GM18505 (cell line): ENCODE measurements around the gene TAS2R40.

Experiments used
- ATAC-seq: cut with Tn5 transposase; IDR thresholded peaks from one replicate; pipeline ENCODE4 v1.9.1; 2021; ENCODE audit not compliant: unreplicated experiment
- POLR2A ChIP-seq: IDR thresholded peaks from 4 replicates; pipeline ENCODE4 v1.6.1; 2011; ENCODE audit warnings: borderline replicate concordance; ENCODE audit not compliant: insufficient read depth, insufficient read length; ENCODE audit errors: extremely low read depth

Gene TAS2R40

DNA sequence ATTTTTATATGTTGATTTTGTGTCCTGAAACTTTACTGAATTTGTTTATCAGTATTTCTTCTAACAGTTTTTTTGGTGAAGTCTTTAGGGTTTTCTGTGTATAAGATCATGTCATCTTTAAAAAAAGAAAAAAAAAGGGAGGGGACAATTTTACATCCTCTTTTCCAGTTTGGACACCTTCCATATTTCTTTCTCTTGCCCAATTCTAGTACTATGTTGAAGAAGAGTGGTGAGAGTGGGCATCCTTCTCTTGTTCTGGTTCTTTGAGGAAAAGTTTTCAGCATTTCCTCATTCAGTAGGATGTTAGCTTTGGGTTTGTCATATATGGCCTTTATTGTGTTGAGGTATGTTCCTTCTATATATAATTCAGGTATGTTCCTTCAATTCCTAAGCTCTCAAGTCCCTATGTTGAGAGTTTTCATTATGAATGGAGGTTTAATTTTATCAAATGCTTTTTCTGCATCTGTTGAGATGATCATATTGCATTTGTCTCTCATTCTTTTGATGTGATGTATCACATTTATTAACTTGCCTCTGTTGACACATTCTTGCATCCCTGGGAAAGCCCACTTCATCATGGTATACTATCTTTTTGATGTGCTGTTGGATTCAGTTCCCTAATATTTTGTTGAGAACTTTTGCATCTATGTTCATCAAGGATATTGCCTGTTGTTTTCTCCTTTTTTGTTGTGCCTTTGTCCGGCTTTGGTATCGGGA, 12.1 kb downstream of the TAS2R40 start:
- no peak for TF ChIP-seq POLR2A

GRCh38 chr7:143234533-143234875, 12.7 kb downstream of the TAS2R40 start:
- no peak for TF ChIP-seq POLR2A
- ATAC-seq: no peak

More for the DNA sequence above, 12.1 kb downstream of the TAS2R40 start:
- ATAC-seq: no peak

- TF ChIP-seq POLR2A: no peak
- ATAC-seq: no peak
Measured at GRCh38 chr7:143235561-143235960, 13.7 kb downstream of the TAS2R40 start.

GRCh38 chr7:143236408-143236990, 14.7 kb downstream of the TAS2R40 start:
- no peak for ATAC-seq
- TF ChIP-seq POLR2A: no peak

DNA sequence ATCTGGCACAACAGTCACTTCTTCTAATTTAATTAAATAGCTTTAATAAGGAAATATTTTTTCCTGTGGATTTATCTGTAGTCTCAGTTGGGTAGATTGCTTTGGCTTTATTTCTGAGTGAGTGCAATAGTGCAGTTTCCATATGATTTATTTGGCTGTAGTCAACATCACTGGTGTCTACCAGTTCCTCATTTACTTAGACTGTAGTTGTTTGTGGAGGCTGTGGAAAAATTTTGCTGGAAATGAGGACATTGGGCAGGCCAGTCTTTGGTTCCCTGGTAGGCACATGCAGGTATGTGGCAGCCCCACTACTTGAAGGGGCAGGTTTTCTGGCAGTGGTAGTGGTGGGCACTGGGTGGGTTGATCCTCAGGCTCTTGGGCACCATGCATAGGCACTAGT, 15.5 kb downstream of the TAS2R40 start:
- no peak for TF ChIP-seq POLR2A

DNA sequence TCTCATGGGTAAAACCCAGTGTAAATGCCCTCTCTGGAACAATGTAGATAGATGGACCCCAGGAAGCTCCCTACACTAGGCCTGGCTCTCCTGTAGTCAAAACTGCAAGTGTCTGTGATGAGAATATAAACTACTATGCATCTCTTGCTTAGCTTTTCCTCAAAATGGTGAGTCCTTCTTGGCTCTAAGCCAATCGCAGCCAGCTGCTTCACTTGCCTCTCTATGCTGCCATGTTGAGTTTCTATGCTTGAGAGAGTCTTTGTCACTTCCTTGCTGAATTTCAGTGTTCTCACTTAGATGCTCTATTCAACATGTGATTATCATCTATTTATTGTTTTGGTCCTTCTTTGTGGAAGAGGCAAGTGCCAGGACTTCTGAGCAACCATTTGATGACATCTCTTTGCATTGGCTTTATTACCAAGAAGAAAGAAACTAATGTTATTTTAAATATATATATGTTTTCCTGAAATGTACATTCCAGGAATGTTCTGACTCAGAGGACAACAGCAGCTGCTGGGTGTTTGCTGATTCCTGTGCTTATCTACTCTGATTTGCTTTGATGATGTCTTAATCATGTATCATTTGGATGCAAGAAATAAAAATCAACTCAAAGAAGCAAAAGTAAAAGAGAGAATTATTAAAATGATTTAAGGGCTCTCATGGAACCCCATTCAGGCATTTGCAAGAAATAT, 16.6 kb downstream of the TAS2R40 start:
- TF ChIP-seq POLR2A: no peak
- no peak for ATAC-seq

More for the DNA sequence above, 15.5 kb downstream of the TAS2R40 start:
- ATAC-seq: no peak

- no peak for ATAC-seq
Measured at GRCh38 chr7:143239813-143240212, 18.0 kb downstream of the TAS2R40 start.

GRCh38 chr7:143240291-143241168, 18.7 kb downstream of the TAS2R40 start:
- ATAC-seq: peak; percentile 95
- TF ChIP-seq POLR2A: no peak

More at GRCh38 chr7:143239813-143240212, 18.0 kb downstream of the TAS2R40 start:
- TF ChIP-seq POLR2A: no peak

DNA sequence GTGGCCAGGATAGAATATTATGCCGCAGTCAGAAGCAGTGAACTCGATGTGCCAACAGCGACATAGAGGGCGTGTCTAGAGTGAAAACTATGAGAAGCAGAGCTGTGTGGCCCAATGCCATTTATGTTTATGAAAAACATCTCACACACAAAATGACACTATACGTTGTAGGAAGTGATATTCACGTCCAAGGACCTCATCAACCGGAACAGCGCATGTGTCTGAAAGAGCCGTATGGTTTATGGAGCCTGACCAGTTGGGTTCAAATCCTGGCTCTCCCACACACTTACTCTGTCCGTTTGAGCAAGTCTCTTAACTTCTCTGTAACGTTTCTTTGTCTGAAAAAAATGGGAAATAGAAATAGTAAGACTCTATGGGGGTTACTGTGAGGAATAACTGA, 20.5 kb downstream of the TAS2R40 start:
- no peak for TF ChIP-seq POLR2A
- ATAC-seq: no peak

DNA sequence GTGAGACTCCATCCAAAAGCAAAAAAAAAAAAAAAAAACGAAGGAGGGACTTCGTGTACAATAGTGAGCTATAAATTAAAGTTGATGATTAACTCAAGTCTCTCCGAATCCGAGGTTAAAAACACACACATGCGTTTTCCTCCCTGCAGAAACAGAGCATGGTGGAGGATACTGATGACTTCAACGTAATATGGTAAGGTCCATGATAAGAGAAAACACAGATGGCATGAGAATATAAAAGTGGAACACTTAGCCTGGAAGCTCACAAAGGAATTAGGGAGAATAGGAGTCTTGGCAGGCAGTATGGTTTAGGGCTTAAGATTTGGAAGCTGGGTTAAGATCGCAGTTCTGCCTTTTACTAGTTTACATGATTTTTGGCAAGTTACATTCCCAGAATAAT, 21.3 kb downstream of the TAS2R40 start:
- no peak for TF ChIP-seq POLR2A

DNA sequence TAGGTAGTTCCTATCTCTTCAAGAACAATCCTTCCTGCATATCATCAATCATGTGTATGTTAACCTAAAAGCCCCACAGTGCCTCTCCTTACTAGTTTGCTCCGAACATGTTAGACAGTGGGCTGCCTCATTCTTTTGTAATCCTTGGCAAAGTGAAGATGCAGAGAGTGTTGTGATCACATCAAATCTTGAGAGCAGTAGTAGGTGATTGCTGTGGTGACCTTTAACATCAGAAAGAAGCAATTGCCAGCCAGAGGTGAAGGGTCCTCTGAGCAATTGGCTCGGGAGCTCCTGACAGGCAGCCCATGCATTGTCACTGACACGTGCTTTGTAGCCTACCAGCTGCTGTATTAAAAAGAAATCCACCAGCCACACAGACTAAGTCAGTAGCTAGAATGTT, 21.8 kb downstream of the TAS2R40 start:
- no peak for ATAC-seq
- no peak for TF ChIP-seq POLR2A

More for the DNA sequence above, 21.3 kb downstream of the TAS2R40 start:
- no peak for ATAC-seq

- no peak for TF ChIP-seq POLR2A
- no peak for ATAC-seq
Measured at GRCh38 chr7:143244321-143244720, 22.5 kb downstream of the TAS2R40 start.

DNA sequence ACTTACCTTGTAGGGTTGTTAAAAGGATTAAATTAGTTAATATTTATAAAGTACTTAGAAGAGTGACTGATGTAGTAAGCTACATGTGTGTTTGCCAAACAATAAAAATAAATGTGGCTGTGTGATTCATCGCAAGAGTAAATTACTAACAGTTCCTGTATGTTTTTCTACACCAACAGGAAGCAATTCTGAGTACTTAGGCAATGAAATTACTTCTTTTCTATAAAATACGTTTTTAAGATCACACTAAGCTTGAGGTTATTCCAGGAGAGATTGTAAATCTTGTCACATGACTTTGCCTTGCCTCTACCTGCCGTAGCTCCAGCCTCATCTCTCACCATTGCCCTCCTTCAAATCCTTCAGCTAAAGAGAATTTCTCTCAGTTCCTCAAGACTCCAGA, 23.3 kb downstream of the TAS2R40 start:
- TF ChIP-seq POLR2A: no peak
- ATAC-seq: no peak
